NCI-H2196 (cell line): Measurements from ENCODE around the gene RALGPS1.

Experiments
- DNase-seq: peaks from one replicate; lab custom pipeline; 2025; ENCODE audit not compliant: unreplicated experiment; lab: John Stamatoyannopoulos, UW

Gene RALGPS1

GRCh38 chr9:127182901-127183746 is 268.5 kb downstream of the RALGPS1 start:
- no peak for DNase-seq

DNA sequence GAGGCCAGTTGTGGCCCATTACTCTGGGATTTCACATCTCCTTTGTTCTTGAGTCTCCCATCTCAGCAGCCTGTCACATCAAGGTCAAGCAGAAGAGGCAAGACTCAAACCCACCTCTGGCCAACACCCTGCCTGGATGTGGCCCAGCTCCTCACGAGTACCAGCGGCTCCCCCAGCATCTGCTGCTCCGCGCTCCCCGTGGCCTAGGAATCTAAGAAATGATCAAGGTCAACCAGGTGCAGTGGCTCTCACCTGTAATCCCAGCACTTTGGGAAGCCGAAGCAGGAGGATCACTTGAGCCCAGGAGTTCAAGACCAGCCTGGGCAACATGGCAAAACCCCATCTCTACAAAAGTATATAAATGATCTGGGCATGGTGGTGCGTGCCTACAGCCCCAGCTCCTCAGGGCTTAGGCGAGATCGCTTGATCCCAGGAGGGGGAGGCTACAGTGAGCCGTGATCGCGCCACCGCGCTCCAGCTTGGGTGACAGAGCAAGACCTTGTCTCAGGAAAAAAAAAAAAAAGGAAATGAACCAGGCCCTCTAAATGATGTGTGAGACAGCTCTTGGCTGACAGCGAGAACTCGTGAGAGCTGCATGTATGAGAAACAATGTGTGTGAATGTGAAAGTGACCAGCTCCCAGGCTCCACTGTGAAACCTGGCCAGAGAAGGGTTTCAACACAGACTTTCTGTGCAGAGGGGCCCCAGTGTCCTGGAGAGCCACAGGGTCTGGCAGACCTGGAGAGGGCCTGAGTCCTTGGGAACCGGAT is 269.4 kb downstream of the RALGPS1 start:
- no peak for DNase-seq

DNA sequence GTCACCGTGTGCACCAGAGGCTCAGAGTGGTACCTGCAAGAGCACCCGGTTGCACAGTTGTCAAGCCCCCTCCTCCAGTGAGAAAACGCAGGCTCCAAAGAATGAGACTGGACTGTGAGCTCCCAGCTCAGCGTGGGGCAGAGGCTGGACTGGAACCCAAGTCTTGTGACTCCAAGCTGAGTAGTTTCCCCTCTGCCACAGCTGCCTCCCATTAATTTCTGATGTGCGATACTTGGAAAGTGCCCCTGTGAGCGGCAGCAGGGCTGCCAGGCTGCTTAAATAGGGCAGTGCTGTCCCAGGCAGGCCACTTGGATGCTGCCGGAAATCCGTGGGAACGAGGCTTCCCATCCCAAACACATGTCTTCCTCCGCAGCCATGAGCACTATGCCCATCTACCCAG is 270.1 kb downstream of the RALGPS1 start:
- DNase-seq, result no peak

GRCh38 chr9:127185181-127185580 is 270.6 kb downstream of the RALGPS1 start:
- DNase-seq, result no peak

DNA sequence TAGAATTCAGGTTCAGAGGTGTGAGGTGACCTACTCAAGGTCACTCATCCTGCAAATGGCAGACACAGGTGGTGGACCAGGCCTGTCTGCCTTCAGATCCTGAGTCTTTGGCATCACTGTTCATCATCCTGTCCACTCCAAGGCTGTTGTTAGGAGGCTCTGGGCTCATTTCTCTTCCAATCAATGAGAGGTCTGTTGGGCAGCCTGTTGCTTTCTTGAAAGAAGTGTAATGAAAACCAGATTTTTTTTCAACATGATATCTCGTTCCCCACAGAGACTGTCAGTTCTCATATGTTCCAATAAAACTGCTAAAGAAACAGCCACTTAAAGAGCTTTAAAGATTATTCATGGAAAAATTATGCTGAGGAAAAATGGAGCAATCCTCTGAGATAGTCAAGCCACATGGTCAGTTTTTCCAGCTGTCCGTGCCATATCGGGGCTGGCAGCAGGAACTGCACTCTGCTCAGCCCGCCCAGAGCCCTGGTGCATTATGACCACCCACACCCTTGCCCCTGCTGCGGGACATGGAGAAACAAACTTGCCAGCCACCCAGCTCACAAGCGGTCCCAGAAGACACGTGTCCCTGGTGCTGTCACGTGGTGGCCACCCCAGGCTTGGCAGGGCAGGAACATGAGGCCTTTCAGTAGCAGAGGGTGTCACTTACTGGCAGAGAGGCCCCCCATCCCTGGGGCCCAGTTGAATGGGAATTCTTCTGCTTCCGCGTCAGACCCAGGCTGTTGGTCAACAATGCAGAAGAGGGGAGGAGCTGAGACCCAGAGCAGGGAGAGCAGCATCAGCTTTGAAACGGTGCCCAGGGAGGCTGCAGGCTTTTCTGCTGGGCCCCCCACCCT is 271.6 kb downstream of the RALGPS1 start:
- DNase-seq, result no peak

DNA sequence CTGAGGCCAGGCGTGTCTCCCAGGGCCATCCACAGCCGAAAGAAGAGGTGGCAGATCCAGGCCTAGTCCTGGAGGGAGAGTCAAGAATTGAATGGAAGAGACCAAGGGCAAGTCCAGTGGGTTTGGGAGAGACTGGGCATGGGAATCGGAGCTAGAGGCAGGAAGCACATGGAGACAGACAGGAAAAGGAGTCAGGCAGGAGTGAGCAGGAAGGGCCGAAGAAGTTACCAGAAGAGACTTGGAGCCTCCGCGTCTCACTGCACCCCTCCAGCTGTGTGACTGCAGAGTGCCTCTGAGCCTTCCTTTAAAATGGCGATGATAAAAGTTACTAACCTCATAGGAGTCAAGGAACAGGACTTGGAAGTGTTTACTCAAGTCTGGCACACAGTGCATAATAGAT is 272.2 kb downstream of the RALGPS1 start:
- DNase-seq, result no peak

- DNase-seq, result no peak
These were observed 272.8 kb downstream of the RALGPS1 start for GRCh38 chr9:127187231-127187956.

DNA sequence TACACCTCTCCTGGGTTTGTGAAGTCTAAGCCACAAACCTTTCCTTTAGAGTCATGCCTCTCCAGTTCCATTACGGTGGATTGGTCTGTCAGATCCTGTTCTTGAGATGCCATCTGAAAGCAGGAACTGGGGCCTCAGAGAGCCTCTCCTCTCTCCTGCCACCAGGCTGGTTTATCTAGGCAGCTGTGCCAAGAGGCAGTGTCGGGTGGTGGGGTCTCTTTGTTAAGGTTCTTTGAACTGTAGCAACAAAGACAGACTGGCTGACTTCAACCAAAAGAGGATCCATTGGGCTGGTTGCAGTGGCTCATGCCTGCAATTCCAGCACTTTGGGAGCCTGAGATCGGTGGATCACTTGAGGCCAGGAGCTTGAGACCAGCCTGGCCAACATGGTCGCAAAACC is 273.8 kb downstream of the RALGPS1 start:
- DNase-seq, result no peak

DNA sequence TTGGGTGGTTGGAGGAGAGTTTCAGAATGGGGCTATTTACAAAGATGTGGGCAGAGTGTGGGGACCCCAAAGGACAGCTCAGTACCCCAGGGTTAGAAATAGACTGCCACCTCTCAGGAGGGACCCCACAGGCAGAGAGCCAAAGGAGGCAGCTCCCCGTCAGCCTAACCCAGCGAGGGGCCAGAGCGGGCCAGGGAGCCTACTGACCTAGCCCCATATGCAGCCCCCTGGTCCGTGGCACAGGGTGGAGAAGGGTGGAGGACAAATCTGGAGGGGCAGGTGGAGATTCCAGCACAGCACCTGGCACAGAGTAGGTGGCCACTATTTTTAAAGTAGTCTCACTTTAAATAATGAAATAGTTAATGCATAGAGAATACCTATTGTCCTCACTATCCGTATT is 275.0 kb downstream of the RALGPS1 start:
- DNase-seq, result no peak

GRCh38 chr9:127192744-127193143 is 278.2 kb downstream of the RALGPS1 start:
- DNase-seq, result no peak

- no peak for DNase-seq
These were observed 278.9 kb downstream of the RALGPS1 start for GRCh38 chr9:127193483-127193882.

DNA sequence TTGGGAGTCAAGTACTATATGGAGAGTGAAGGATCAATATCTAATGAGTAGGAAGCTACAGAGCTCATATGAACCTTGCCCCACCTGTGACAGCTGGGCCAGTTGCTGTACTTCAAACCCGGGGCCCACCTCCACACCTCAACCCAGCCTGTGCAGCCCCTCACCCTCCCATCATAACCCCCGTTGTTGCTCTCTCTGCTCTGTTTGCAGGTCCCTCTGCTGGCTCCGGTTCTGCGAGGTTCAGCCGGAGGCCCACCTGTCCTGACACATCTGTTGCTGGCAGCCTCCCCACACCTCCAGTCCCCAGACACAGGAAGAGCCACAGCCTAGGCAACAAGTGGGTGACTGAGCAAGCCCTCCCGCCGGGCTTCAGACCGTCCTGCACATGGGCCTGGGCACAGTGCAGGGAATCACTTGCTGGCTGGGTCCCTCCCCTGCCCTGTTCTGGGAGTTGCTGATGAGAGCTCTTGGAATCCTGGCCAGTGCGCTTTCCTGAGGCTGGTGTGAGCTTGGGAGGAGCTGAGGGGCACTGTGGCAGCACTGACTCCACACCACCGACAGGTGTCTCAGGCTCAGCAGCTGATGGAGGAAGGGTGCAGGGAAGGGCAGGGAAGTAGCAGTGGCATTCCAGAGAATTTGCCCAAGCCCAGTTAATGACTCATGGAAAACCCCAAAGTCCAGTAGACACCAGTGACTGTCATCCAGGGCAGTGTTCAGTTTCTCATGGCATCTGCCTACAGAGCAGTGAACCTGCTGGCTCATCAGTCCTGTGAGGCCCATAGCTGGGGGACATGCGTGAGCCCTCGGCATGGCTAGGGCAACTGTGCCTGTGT is 280.5 kb downstream of the RALGPS1 start:
- no peak for DNase-seq

DNA sequence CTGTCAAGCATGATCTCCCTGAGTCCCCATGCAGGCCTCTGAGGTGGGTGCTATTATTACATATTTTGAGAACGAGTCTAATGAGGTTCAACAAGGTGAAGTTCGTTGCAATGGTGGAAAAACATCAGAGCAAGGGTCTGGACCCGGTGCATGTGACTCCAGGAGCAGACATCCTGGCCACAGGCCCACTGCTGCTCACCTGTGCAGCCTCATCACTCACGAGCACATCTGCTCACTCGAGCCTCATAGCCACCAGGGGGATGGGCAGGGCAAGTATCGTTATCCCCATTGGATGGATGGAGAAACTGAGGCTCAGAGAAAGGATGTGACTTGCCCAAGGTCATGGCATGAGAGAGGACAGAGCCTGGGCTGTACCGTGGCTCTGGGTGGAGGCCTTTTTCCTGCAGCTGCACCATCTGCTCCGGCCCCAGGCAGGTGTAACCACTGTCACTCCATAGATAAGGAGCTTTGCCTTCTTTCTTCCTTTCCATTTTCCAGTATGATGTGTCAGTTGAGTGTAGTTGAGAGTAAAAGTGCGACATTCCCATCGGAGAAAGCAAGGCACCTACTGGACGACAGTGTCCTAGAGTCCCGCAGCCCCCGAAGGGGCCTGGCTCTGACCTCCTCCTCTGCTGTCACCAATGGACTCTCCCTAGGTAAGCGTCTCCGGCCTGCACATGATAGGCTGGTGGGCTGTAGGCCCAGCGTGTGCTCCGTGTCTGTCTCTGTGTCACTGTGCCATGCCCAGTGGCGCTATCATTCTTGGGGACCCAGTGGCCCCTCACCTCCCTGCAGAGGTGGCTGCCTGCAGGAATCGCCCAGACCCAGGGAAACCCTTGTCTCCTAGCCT is 281.6 kb downstream of the RALGPS1 start:
- DNase-seq, result no peak

GRCh38 chr9:127196826-127197145 is 282.2 kb downstream of the RALGPS1 start:
- no peak for DNase-seq

DNA sequence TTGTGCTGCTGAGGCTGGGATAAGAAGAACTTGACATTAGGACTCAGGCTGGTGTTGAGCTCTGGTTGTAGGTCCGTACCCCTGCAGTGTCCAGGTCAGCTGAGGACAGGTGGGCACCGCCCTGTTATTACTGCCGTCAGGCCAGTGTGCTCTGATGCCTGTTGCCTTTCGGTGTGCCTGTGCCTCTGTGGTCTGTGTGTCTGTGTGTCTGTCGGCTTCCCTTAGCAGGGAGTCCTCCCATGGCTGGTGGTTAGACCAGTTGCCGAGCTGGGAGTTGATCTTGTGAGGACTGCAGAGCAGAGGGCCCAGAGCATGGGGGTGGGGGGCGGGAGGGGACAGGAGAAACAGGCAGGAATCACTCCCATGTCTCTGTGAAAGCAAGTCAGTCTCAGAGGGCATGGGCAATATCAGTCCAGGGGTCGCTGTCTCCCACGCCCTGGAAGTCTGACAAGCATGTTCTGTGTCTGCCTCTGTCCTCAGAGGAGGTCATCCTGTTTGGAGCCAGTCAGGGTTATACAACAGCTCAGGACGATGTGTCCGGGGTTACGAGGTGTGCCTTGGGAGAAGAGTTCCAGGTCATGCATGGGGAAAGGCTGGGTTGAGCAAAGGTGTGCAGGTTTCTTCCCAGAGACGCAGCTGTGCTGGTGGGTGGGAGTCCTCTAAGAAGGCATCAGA is 282.7 kb downstream of the RALGPS1 start:
- DNase-seq, result no peak

DNA sequence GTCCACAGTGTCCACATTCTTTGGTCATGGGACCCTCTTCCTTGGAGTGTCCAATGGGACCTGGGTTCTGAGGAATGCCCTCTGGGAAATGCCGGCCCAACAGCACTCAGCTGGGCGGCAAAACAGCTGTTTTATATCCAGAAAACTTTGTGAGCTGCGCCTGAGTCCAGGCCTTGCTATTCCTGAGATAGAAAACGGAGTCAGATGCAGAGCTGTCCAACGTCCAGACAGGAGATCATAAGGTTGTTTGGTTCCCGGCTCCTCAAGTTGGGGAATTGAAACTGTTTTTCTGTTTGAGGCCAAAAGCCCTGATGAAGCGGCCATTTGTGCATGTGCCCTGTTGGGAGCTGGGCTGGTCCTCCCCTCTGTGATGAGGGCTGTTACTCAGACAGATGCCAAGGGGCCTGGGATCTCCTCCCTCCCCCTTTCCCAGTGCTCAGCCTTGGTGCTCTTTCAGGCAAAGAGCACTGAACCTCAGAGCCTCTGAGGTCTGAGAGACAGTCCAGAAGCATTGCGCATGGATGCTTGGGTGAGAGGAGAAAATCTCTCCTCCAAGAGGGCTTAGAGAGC is 283.4 kb downstream of the RALGPS1 start:
- no peak for DNase-seq

- no peak for DNase-seq
These were observed 284.0 kb downstream of the RALGPS1 start for GRCh38 chr9:127198587-127198986.
